GM18507 (cell line): Measurements from ENCODE around the gene DDN.

ENCODE experiments used
- DNase-seq: peaks from one replicate; pipeline ENCODE4 v3.0.0; 2011; ENCODE audit warnings: low read depth; ENCODE audit not compliant: insufficient read length; ENCODE audit errors: extremely low spot score
- FAIRE-seq: peaks from 2 replicates; lab custom pipeline; 2011; peaks lifted over from hg19 to GRCh38; lab: Jason Lieb, UNC

DDN gene

DNA sequence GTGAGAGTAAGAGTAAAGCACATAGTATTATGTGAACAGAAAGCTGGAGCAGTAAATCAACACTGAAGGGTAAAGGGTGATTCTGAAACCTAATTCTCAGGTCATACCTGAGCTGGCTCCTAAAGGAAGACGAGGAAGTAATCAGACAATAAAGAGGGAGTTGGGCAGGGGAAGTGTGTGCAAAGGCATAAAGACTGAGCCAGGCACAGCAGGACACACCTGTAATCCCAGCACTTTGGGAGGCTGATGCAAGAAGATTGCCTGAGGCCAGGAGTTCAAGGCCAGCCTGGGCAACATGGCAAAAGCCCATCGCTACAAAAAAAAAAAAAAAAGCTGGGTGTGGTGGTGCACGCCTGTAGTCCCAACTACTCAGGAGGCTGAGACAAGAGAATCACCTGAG, 51.4 kb downstream of the DDN start:
- DNase-seq (no peak), FAIRE-seq (no peak)

- DNase-seq: no peak
- FAIRE-seq: no peak
These were observed 52.2 kb downstream of the DDN start for GRCh38 chr12:48946943-48947342.

DNA sequence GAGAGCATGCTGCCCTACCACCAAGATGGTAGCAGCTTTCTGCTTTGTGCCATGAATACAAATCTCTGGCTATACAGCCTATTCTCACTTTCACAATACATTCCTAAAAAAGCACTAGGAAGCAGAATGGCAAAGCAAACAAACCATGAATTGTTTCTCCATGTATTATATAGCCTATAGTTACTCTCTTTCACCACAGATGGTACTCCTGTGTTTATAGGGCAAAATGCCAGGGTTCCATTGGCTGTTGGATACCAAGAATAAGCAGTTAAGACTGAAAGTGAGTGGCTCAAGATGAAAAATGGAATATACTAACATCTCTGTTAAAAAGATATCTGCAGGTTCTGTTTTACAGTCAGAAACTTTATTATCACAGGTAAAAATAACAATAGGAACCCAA, 53.0 kb downstream of the DDN start:
- DNase-seq (no peak), FAIRE-seq (no peak)
